HG03108 (cell line): ENCODE data around the gene CYSTM1.

Experiments
- ATAC-seq: cut with Tn5 transposase; IDR thresholded peaks from one replicate; pipeline ENCODE4 v1.9.1; 2021; ENCODE audit warnings: moderate library complexity; ENCODE audit not compliant: unreplicated experiment

CYSTM1 gene

DNA sequence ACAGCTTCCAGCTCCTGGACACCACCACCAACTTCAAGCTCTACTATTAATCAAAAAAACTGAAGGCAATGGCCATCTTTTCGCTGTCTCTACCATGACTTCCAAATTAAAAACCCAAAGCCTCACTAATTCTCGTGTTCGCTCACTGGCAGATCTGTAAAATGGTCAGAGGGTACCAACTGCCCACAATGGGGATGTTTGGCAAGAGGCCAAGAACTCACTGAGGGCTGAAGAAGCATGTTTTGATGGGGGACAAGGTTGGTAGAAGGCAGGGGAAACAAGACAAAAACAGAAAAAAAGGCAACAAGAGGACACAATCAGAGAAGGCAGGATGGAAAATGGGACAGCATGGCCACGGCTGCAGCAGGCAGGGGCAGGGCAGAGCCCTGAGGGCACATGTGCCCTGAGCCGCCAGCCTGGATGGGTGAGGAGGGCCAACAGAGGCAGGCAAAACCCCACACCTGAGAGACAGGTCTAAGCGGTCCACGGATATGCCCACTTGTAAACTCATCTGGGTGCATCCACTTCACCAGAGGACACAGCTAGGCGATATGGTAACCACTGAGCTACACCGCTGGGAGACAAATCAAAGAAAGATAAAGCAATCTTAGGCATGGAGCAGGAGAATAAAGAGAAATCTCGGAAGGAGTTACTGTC, 77.6 kb downstream of the CYSTM1 start:
- ATAC-seq = no peak

DNA sequence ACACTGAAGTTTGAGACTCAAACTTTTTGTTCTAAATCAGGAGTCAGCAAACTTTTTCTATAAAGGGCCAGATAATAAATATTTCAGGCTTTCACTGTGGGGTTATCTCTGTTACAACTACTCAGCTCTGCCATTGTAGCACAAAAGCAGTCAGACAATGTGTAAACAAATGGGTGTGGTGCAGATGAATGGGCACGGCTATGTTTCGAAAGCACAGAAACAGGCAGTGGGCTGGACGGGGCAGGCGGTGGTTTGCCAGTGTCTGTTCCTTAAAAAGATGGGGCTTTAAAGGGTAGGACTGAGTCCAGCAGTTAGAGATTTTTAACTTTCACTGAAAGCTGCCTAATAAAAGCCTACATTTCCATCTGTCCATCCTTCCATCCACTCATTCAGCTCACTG, 79.0 kb downstream of the CYSTM1 start:
- no peak for ATAC-seq

GRCh38 chr5:140255460-140256157, 80.6 kb downstream of the CYSTM1 start:
- no peak for ATAC-seq

DNA sequence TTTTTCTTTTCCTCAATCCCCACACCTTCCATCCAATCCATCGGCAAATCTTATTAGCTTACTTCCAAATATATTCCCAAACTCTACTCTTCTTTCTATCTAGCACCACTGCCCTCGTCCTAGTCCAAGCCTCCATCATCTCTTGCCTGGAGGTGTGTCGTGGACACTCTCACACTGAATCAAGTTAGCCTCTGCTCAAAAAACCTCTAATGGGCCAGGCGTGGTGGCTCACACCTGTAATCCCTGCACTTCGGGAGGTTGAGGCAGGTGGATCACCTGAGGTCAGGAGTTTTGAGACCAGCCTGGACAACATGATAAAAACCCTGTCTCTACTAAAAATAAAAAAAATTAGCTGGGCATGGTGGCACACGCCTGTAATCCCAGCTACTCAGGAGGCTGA, 81.7 kb downstream of the CYSTM1 start:
- no peak for ATAC-seq

DNA sequence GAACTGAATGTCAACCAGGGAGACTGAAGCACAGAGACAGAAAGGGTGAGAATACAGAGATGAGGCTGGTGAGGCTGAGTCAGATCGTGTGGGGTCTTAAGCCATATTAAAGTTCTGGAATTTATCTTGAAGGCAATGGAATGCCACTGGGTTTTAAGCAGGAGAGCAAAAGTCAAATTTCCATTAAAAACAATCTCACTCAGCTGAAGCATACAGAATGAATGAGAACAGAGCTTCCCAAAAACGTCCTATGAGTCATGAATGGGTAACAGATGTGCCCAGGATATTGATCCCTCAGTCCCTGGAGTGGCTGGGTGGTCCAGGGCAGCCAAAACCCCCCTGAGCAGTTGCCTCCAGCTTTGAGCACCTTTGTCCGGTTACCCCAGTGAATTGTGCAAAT, 83.0 kb downstream of the CYSTM1 start:
- no peak for ATAC-seq

- no peak for ATAC-seq
Measured at GRCh38 chr5:140258873-140259272, 83.9 kb downstream of the CYSTM1 start.

DNA sequence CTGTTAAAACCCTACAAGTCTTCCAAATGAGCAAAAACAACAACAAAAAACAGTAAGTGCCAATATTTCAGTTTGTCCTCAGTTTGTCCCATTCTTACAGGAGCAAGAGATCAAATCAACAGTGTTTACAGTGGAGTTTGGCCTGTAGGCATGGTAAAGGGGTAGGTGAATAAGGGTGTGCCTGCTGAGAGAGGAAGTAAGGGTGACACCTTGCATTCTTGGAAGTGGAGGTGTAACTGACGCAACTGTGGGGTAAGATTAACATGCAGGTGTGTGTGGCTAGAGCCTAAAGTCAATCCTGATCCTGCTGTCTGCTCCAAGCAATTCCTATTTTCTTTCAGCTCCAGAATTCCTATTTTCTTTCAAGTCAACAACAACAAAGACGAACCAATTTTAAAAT, 84.5 kb downstream of the CYSTM1 start:
- ATAC-seq = no peak

DNA sequence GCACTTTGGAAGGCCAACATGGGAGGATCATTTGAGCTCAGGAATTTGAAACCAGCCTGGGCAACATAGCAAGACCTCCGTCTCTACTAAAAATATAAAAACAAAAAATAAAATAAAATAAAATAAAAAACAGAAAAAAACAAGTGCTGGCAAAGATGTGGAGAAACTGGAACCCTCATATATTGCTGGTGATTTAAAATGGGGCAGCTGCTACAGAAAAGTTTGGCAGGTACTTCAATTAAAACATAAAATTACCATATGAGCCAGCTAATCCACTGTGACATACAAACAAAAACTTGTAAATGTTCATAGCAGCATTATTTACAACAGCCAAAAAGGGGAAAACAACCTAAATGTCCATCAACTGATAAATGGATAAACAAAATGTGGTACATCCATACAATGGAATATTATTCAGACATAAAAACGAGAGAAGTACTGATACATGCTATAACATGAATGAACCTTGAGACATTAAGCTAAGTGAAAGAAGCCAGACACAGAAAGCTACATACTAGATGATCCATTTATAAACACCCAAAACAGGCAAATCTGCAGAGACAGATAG, 85.2 kb downstream of the CYSTM1 start:
- no peak for ATAC-seq

DNA sequence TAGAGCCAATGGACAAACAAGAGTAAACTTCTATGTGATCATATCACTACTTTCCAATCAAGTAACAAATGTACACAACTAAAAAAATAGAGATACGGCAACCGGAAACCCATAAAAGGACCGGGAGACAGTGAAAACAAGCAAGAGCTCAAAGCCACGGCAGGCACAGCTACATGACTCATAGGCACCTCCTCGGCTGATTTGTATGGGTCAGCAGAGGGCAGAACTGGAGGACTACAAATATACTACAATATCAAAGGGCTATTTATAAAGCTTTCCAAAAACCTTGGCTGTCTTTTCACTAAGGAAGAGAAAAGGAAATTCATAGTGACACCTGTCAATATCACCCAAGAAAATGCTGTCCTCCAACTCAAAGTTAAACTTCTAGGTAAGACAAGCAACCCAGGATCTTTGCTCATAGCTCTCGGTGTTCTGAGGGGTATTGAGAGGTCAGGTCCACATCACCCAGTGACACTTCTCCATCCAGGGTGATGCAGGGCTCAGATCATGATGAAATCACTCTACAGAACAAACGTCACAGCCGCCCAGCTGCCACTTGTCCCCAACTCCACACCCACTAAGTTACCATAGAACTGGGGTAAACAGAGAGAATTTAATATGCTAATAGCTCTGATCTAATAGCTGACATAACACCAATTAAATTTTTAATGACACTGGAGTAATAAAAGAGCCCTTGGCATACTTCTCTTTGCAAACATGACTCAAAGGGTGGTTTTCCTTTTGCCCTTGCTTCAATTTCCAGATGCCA, 86.6 kb downstream of the CYSTM1 start:
- ATAC-seq = no peak

DNA sequence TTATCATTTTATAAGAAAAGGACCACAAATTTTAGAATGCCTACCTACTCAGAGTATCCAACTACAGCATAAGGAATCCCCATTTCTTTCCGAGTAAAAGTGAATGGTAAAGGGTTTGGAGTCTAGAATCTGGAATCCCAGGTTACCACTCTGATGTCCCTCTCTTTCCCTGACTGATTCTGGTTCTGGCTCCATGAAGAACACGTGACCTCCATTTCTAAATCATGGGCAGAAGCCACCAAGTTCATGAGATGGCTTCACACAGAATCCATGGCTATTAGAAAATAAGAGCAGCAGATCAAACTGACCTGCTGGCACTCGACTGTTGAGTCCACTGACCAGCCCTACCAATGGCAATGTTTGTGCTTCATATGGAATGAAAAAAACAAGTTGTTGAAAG, 87.2 kb downstream of the CYSTM1 start:
- ATAC-seq = no peak

- ATAC-seq = no peak
Measured at GRCh38 chr5:140262839-140263238, 87.9 kb downstream of the CYSTM1 start.

- no peak for ATAC-seq
Measured at GRCh38 chr5:140265845-140266244, 90.9 kb downstream of the CYSTM1 start.

DNA sequence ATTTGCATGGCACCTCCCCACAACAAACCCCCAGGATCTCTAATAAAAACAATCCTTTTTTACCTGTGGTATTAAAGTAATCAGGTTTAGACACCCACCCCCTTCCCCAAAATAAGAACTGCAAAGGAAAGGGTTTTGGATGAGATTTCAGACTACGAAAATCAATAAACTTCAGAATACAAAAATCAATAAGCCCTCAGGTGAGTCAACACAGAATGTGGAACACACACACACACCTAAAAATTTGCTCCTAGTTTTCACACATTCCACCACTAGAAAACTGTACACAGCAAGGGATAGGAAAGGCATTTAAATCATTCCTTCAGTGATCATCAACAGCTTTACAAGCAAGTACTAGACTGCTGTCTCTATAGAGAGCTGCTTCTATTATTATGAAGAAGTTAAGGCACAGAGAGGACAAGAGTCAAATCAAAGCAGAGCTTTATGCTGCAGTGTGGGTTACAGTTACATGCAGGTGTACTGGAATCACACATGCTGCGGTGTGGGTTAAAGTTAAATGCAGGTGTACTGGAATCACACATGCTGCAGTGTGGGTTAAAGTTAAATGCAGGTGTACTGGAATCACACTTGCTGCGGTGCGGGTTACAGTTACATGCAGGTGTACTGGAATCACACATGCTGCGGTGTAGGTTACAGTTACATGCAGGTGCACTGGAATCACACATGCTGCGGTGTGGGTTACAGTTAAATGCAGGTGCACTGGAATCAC, 91.6 kb downstream of the CYSTM1 start:
- ATAC-seq = no peak

DNA sequence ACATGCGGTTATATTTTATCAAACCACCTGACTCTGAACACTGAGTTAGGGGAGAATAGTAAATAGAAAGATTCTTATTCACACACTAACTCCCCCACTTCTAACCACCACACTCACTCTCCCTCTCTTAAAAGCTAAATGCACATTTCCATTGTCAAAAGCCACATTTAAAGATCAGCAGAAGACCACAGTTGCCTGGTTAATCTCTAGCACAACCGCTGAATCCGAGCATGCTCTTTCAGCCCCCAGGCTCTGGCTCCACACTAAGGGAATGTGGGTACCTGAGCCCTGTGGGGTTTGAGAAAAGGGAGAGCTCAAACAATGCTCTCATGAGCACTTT, 92.2 kb downstream of the CYSTM1 start:
- no peak for ATAC-seq

DNA sequence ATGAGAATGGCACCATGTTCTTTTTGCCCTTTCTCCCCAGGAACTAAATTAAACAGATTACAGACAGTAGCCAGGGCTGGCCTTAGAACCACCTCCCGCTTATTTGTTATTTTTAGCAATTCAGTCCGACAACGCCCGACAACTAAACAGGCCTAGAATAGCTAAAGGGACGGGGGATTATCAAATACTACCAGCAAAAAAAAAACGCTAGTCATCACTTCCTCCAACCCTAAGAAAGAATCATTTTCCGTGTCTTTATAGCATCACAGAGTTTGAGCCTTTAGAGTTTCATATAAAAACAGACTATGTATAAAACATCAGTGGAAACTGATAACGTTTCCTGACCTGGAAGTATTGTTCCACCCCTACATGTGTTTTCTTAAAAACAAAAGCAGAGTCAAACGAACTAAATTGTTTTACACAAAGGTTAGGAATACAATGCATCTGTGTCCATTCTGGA, 92.6 kb downstream of the CYSTM1 start:
- ATAC-seq = no peak

DNA sequence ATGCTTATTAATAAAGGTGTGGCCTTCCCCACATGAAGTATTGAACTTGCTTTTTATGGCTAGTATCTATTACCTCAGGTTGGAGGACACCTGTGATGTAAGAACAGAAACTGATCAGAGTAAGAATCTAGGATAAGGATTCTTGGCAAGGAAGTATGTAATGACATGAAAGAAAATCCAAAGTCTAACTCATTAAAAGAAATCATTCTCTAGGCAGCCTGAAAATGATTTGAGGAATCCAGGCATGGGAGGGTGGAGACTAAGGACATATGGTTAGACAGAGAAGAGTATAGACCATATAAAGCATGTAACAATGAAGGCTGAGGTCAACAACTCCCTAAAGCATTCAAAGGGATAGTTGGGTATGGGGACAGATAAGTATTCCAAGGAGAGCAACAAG, 95.0 kb downstream of the CYSTM1 start:
- no peak for ATAC-seq

- no peak for ATAC-seq
Measured at GRCh38 chr5:140273401-140273877, 98.5 kb downstream of the CYSTM1 start.

DNA sequence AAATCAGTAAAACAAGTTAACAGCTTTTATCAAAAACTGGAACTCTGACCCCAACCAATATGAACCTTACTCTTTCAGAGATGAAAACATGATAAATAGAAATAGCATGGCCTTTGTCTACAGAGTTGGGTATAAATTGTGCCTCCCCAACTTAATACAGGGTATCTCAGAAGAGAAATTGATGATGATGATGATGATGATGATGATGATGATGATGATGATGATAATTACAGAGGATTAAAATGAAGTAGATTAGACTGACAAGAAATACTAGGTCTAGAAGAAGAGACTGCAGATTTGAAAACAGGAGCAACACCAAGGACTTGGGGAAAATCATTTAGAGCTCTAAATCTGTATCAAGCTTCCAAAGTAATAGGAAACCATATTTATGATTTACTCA, 100.8 kb downstream of the CYSTM1 start:
- no peak for ATAC-seq

DNA sequence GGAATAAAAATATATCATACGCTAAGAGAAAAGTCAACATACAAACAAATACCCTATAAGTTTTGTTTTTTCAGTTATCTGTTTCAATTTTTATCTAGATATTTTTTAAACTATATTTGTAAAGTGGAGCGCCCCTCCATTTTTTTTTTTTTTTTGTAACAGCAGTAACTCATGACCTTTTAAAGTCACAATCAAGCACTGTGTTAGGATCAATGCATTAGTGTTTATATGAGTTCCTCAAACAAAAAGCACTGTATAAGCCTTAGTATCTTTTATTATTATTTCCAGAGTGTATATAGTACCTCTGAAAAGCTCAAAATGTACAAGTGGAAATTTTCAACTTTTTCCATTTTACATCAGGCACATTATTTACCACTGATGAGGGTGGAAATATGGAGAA, 107.3 kb downstream of the CYSTM1 start:
- ATAC-seq = no peak

GRCh38 chr5:140284013-140284412, 109.0 kb downstream of the CYSTM1 start:
- no peak for ATAC-seq

DNA sequence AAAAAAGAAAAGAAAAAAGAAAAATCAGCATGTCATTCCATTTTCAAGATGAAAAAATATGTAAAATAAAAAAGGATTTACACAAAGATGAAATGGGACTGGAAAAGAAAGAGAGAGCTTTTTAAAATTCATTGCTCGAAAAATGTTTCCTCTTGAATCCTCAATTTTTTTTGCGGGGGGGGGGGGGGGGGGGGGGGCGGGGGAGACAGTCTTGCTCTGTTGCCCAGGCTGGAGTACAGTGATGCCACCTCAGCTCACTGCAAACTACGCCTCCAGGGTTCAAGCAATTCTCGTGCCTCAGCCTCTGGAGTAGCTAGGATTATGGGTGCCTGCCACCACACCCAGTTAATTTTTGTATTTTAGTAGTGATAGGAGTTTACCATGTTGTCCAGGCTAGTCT, 111.4 kb downstream of the CYSTM1 start:
- ATAC-seq = no peak
